ENCODE results near the gene MAMDC4.

MAMDC4 gene

GRCh38 chr9:136838314-136839228 lies 13.6 kb upstream of the MAMDC4 start:
- Histone ChIP-seq H3K27me3 (ENCODE audit: insufficient read depth, low read length, poor library complexity, severe bottlenecking) (no peaks in the 10 kb centered on the region), H2AFZ (ENCODE audit: low read length) (no peak overlapping the region), H3K9ac (ENCODE audit: low read depth, low read length, poor library complexity, severe bottlenecking) (no peak overlapping the region), H3K9me2 (replicated peaks; ENCODE audit: low read depth, low read length) (no peaks in the 10 kb centered on the region), H3K79me2 (ENCODE audit: insufficient read depth, low read length) (no peaks in the 10 kb centered on the region), H3F3A (ENCODE audit: low read depth) (no peaks in the 10 kb centered on the region), H3K4me3 (ENCODE audit: low read length, poor library complexity, severe bottlenecking) (no peak overlapping the region), H3K9me3 (ENCODE audit: insufficient read depth, low read depth, low read length) (no peaks in the 10 kb centered on the region), H3K4me1 (ENCODE audit: insufficient read depth, low read length, poor library complexity, severe bottlenecking) (peaks cover 8% of the 10 kb centered on the region), H3K36me3 (ENCODE audit: insufficient read depth, low read length) (no peaks in the 10 kb centered on the region), H4K20me1 (ENCODE audit: insufficient read depth, low read length, poor library complexity, severe bottlenecking) (peaks cover 4% of the 10 kb centered on the region), H3K4me2 (ENCODE audit: low read depth, low read length, poor library complexity, severe bottlenecking) (no peak overlapping the region)
- no peak for TF ChIP-seq EZH2phosphoT487 (IDR thresholded peaks at IDR 0.05; ENCODE audit: borderline replicate concordance)
- no peak for TF ChIP-seq CTCF (conservative IDR thresholded peaks at IDR 0.05; ENCODE audit: low read length)

DNA sequence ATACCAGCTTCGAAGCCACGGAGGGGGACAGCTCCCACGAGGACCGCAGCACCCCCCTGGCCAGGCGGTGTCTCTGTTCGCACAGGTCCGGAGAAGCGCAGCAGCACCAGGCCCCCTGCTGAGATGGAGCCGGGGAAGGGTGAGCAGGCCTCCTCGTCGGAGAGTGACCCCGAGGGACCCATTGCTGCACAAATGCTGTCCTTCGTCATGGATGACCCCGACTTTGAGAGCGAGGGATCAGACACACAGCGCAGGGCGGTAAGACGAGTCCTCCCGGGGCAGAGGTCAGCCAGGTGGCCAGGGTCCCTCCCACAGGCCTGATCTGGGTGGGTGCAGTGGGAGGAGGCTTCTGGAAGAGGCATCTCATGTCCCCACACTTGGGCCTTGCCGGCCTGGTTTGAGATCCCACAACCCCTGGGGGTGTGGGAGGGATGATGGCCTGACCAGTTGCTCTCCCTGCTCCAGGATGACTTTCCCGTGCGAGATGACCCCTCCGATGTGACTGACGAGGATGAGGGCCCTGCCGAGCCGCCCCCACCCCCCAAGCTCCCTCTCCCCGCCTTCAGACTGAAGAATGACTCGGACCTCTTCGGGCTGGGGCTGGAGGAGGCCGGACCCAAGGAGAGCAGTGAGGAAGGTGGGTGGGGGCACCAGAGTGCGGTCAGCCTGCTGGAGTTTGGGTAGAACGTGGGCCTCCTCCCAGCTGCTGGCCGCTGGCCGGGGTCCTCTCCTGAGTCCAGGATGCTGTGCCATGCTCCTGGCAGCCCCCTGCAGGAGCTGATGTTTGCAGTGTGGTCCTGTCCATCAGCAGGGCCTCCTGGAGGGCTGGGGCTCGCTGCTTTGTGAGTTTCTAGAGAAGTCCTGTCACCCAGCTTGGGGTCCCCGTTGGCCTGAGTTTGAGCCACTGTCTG lies 12.7 kb upstream of the MAMDC4 start:
- no peaks in the 10 kb centered on the region for H3F3A ChIP-seq (ENCODE audit: low read depth)
- no peak for TF ChIP-seq EZH2phosphoT487 (IDR thresholded peaks at IDR 0.05; ENCODE audit: borderline replicate concordance)
- no peak for TF ChIP-seq CTCF (conservative IDR thresholded peaks at IDR 0.05; ENCODE audit: low read length)
- H3K27me3 ChIP-seq (ENCODE audit: insufficient read depth, low read length, poor library complexity, severe bottlenecking) = no peaks in the 10 kb centered on the region
- H3K9me2 ChIP-seq (replicated peaks; ENCODE audit: low read depth, low read length) = no peaks in the 10 kb centered on the region
- no peak overlapping the region for H3K4me2 ChIP-seq (ENCODE audit: low read depth, low read length, poor library complexity, severe bottlenecking)
- H3K4me3 ChIP-seq (ENCODE audit: low read length, poor library complexity, severe bottlenecking) = no peak overlapping the region
- H3K4me1 ChIP-seq (ENCODE audit: insufficient read depth, low read length, poor library complexity, severe bottlenecking) = peaks cover 8% of the 10 kb centered on the region
- H3K9me3 ChIP-seq (ENCODE audit: insufficient read depth, low read depth, low read length) = no peaks in the 10 kb centered on the region
- no peaks in the 10 kb centered on the region for H3K36me3 ChIP-seq (ENCODE audit: insufficient read depth, low read length)
- peaks cover 4% of the 10 kb centered on the region for H4K20me1 ChIP-seq (ENCODE audit: insufficient read depth, low read length, poor library complexity, severe bottlenecking)
- no peak overlapping the region for H3K9ac ChIP-seq (ENCODE audit: low read depth, low read length, poor library complexity, severe bottlenecking)
- no peaks in the 10 kb centered on the region for H3K79me2 ChIP-seq (ENCODE audit: insufficient read depth, low read length)
- H2AFZ ChIP-seq (ENCODE audit: low read length) = no peak overlapping the region

- TF ChIP-seq EZH2phosphoT487 (IDR thresholded peaks at IDR 0.05; ENCODE audit: borderline replicate concordance) = no peak
- no peak for TF ChIP-seq CTCF (conservative IDR thresholded peaks at IDR 0.05; ENCODE audit: low read length)
- Histone ChIP-seq H2AFZ (ENCODE audit: low read length) (no peak overlapping the region), H3K36me3 (ENCODE audit: insufficient read depth, low read length) (no peaks in the 10 kb centered on the region), H3K27me3 (ENCODE audit: insufficient read depth, low read length, poor library complexity, severe bottlenecking) (no peaks in the 10 kb centered on the region), H3K79me2 (ENCODE audit: insufficient read depth, low read length) (no peaks in the 10 kb centered on the region), H3K4me1 (ENCODE audit: insufficient read depth, low read length, poor library complexity, severe bottlenecking) (peaks cover 8% of the 10 kb centered on the region), H3K9me3 (ENCODE audit: insufficient read depth, low read depth, low read length) (no peaks in the 10 kb centered on the region), H3K4me2 (ENCODE audit: low read depth, low read length, poor library complexity, severe bottlenecking) (no peak overlapping the region), H3F3A (ENCODE audit: low read depth) (no peaks in the 10 kb centered on the region), H3K9me2 (replicated peaks; ENCODE audit: low read depth, low read length) (no peaks in the 10 kb centered on the region), H3K9ac (ENCODE audit: low read depth, low read length, poor library complexity, severe bottlenecking) (no peak overlapping the region), H4K20me1 (ENCODE audit: insufficient read depth, low read length, poor library complexity, severe bottlenecking) (peaks cover 4% of the 10 kb centered on the region), H3K4me3 (ENCODE audit: low read length, poor library complexity, severe bottlenecking) (no peak overlapping the region)
Observed at GRCh38 chr9:136840140-136840876, 11.8 kb upstream of the MAMDC4 start.
